GM15510 (cell line): Measurements from ENCODE around the gene GSK3A.
A peak's percentile ranks its signal among the peaks of the same experiment; 100 is the strongest.

ENCODE experiments used
- POLR2A ChIP-seq: IDR thresholded peaks from 3 replicates; pipeline ENCODE4 v1.6.1; 2011; ENCODE audit warnings: borderline replicate concordance; ENCODE audit not compliant: insufficient read length; ENCODE audit errors: extremely low read depth

Gene GSK3A

DNA sequence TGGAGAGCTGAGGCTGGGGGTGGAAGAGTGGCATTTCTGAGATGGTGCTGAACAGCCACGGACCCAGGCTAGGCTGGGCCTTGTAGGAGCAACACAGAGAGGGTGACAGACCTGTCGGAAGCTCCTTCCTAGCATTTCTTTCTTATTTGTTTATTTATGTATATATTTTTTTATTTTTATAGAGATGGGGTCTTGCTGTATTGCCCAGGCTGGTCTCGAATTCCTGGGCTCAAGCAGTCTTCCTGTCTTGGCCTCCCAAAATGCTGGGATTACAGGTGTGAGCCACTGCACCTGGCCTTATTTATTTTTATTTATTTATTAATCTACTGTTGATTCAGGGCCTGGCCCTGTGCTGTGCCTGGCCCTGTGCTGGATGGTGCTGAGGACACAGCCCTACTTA lies 33.1 kb upstream of the GSK3A start:
- no peak for TF ChIP-seq POLR2A

DNA sequence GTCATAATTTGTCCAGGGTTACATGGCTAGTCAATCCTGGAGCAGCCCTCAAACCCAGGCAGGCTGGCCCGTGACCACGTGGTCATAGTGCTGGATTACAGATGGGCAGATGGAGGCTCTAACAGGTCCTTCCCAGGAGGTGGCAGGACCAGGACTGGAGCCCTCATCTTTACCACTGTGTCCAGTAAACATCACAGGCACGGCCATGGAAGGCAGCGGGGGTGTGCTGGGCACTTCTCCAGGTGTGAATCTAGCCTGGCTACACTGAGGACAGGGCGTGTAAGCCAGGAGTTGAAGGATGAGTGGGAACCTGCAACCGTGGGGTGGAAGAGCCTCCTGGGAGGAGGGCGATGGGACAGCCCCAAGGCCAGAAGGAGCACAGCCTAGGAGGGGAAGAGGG lies 32.7 kb upstream of the GSK3A start:
- no peak for TF ChIP-seq POLR2A

DNA sequence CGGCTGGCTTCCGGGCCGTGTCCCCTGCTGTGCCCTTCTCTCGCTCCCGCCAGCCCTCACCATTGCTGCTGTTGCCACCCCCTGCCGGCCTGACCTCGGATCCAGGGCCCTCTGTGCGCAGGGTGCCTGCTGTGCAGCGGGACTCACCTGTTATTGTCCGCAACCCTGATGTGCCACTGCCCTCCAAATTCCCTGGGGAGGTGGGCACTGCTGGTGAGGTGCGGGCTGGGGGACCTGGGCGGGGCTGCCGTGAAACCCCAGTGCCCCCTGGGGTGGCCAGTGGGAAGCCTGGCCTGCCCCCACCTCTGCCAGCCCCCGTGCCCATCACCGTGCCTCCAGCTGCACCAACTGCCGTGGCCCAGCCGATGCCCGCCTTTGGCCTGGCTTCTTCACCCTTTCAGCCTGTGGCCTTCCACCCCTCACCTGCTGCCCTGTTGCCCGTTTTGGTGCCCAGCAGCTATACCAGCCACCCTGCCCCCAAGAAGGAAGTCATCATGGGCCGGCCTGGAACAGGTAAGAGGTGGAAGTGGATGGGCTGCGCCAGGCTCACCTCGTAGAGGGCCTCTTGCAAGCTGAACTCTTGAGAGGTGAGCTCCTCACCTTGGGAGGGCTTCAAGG lies 31.8 kb upstream of the GSK3A start:
- no peak for TF ChIP-seq POLR2A

DNA sequence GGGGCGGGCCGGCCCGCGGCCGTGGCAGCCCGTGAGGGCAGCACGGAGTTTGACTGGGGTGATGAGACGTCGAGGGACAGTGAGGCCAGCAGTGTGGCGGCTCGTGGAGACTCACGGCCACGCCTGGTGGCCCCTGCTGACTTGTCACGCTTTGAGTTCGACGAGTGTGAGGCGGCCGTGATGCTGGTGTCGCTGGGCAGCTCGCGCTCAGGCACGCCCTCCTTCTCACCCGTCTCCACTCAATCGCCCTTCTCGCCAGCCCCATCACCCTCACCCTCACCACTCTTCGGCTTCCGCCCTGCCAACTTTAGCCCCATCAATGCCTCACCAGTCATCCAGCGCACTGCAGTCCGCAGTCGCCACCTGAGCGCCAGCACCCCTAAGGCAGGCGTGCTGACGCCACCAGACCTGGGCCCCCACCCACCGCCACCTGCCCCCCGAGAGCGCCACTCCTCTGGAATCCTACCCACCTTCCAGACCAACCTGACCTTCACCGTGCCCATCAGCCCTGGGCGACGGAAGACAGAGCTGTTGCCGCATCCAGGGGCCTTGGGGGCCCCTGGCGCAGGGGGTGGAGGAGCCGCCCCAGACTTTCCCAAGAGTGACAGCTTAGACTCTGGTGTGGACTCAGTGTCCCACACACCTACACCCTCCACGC lies 31.1 kb upstream of the GSK3A start:
- no peak for TF ChIP-seq POLR2A

DNA sequence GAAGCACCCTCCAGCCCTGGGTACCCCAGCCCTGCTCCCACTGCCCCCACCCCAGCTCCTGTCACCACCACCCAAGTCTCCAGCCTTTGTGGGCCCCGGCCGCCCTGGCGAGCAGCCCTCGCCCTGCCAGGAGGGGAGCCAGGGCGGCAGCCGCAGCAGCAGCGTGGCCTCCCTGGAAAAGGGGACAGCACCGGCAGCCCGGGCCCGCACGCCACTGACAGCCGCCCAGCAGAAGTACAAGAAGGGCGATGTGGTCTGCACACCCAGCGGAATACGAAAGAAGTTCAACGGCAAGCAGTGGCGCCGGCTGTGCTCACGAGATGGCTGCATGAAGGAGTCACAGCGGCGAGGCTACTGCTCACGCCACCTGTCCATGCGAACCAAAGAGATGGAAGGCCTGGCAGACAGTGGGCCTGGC lies 30.6 kb upstream of the GSK3A start:
- TF ChIP-seq POLR2A: no peak

DNA sequence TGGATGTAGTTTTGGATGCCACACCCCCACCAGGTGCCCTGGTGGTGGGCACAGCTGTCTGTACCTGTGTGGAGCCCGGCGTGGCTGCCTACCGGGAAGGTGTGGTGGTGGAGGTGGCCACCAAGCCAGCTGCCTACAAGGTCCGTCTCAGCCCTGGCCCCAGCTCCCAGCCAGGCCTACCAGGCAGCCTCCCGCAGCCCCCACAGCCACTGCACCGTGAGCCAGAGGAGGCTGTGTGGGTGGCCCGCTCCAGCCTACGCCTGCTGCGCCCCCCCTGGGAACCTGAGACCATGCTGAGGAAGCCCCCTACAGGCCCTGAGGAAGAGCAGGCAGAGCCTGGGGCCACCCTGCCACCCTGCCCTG lies 30.1 kb upstream of the GSK3A start:
- TF ChIP-seq POLR2A: no peak

DNA sequence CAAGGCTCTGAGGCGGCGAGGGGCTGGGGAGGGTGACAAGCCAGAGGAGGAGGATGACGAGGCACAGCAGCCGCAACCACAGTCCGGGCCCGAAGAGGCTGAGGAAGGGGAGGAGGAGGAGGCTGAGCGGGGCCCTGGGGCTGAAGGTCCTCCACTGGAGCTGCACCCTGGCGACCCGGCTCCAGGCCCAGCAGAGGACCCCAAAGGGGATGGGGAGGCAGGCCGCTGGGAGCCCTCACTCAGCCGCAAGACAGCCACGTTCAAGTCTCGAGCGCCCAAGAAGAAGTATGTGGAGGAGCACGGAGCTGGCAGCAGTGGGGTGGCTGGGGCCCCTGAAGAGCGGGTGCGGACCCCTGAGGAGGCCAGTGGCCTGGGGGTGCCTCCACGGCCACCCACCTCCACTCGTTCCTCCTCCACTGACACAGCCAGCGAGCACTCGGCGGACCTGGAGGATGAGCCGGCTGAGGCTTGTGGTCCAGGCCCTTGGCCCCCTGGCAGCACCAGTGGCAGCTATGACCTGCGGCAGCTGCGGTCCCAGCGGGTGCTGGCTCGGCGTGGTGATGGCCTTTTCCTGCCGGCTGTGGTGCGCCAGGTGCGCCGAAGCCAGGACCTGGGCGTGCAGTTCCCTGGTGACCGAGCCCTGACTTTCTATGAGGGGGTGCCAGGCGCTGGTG lies 29.6 kb upstream of the GSK3A start:
- no peak for TF ChIP-seq POLR2A

DNA sequence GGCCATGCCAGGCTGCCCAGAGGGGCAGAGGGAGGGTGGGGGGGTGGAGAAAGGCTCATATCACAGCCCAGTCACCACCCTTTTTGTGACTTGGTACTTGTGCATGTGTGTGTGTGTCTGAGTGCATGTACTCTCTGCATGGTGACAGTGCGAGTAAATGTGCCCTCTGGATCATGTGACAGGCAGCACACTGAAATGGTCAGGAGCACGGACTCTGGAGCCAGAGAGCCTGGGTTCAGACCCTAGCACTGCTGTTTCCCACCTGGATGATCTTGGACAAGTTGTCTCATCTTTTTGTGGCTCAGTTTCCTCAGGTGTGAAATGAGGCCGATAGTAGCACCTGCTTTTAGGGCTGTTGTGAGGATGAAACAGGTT lies 28.6 kb upstream of the GSK3A start:
- TF ChIP-seq POLR2A: no peak

DNA sequence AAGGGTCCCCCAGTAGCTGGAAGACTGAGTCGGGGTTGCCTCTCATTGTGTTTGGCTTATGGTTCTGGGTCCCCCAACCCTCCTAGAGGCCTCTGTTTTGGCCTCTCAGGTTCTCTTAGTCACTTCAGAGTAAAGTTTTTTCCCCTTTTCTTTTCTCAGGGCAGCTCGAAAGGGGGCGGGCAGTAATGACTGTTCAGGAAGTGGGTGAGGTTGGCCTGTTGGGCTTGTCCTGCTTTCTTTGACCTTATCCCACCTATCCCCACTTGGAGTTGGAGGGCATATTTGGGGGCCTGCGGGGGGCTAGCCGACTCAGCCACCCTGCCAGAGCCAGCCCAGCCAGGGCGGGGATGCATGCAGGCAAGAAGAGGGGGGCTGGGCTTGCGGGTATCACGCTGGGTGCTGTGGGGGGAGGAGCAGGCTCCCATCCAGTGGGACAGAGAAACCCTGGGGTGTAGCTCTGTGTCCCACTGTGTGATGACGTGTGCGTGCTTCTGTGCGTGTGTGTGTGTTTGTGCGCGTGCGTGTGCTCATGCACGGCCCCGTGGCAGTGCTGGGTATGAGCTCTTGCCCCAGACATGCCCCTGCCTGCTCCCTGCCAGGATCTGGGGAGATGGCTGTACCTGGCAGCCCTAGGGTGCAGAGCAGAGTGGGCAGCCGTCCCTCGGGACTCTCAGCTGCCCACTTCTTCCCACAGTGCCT lies 28.1 kb upstream of the GSK3A start:
- TF ChIP-seq POLR2A: peak; percentile 40

DNA sequence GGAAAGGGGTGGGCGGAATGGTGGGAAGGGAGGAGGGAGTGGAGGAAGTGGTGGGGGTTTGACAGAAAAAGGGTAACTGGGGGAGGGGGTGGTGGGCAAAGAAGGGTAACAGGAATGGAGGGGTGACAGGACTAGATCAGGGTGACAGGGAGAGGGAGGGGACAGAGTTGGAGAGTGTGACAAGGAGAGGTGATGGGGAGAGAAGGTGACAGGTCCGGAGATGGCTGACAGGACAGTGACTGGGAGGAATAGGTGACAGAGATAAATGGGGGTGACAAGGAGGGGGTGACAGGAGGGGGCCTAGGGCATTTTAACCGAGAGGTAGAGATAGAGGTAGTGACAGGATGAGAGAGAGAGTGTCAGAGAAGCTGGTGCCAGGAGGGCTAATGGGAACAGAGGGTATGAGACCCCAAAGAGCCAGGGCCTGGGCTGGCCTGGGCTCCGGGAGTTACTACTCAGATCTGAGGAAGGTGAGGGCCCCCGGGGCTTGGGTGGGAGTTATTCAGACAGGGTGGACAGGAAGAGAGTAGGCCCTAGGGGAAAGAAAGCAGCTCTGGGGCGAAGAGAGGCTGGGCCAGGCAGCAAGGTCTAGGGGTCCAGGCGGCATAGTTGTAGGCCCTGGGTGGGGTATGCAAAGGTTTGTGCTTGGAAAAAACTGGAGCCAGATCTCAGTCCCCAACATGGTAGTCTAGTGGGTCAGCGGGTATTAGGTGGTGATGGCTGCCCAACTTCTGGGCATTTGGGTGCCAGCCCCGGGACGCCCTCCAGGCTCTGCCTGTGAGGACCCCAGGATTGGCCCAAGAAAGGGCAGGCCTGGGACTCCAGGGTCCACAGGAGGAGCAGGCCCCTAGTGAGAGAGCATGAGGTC lies 27.3 kb upstream of the GSK3A start:
- TF ChIP-seq POLR2A: no peak

DNA sequence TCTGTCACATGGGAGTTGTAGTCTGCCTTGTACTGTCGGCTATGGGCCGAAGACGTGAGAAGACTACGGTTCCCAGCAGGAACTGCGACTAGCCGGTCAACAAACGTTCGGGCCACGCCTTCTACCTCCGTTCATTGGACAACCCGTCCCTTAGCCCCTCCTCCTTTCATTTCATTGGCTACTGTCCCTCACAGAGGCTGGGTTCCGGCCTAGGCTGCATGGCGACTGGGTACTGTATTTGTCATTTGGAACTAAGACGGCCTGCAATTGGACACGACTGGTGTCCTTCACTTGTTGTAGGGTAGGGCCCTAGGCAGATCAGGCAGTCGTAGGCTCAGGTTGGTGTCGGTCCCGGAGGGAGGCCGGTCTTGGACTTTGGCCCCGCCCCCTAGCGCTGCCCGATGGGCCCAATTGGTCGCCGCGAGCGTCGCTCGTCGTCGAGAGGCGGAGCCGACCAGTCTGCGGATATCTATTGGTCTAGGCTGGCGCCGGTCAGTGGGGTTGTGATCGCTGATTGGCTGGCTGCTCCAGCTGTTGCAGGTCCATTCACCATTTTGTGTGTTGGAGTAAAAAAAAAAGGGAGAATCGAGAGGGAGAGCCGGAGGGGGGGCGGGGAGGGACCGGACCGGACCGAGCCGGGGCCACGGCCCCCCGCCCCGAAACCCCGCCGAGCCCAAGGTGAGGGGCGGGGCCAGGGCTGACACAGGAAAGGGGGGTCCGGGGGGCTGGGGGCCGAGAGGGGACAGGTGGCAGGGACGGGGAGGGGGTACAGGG lies 26.5 kb upstream of the GSK3A start, which contains the start of gene CIC:
Gene CIC, plus strand, starts transcription at position 549 of the 774 bp plus-strand sequence. CDS start 2,532 bp downstream, outside the sequence.
- TF ChIP-seq POLR2A: no peak

DNA sequence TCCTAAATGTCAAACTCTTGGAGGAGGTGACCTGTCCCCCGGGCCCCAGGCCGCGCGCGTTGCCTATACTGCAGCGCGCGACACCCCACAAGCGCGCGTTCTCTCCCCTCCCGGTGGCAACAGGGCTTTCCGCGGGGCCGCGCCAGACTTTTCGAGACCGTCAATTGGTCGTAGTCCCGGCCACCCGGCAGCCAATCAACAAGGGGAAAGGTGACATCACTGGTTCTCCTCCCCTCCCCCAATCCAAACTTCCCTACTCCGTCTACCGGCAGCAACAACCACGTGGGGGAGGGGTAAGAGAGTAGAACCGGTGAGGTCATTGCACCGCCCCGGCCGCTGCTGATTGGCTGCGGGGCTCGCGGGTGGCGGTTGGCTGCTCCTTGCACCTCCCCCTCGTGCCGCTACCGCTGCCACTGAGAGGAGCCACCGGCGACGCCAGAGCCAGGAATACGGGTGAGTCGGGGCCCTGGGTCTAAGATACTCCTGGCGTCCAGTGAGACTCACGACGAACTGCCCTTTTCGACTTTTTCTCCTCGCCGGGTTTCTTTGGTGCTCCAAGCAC lies 25.8 kb upstream of the GSK3A start:
- peak; percentile 59 for TF ChIP-seq POLR2A

DNA sequence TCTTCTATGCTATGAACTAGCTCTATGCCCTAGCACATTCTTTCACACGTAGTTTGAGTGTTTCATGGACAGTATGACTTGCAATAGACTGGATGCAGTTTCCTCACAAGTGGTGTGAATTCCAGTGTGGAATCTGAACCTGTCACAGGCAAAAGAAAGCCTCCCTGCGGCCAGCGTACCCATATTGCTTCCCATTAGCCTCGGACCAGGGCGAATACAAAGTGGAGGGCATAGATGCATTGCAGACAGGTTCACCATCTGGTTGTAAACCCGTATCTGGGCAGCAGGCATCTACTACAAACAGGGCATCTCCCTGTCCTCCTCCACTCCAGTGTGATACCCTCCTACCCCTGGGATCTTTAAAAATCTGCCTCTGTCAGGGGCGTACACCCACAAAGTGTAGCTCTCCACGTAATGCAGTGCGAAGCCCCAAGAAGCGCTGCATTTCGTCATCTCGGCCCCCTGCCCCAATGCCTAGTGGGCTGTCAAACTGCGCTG lies 25.3 kb upstream of the GSK3A start:
- no peak for TF ChIP-seq POLR2A
